Stimulated activated CD8-positive, alpha-beta memory T cell treated with anti-CD3 and anti-CD28 coated beads, Interleukin-4, amount 100 ng/mL, for 4 hours (primary cell): ENCODE results near the gene KRT34.
"Not testable (repeated sequence)": the region's sequence is repeated elsewhere in the genome, so short reads cannot be mapped to it uniquely, and the experiment has no call there.

ENCODE experiments used
- DNase-seq, 2 donors: peaks; one replicate each; pipeline ENCODE4 v3.0.0-alpha.2; 2020; ENCODE audit warnings: low read depth in 2 of 2, low spot score in 1 of 2

The KRT34 gene

GRCh38 chr17:41367426-41368075 is 14.6 kb downstream of the KRT34 start:
- no peak for DNase-seq

DNA sequence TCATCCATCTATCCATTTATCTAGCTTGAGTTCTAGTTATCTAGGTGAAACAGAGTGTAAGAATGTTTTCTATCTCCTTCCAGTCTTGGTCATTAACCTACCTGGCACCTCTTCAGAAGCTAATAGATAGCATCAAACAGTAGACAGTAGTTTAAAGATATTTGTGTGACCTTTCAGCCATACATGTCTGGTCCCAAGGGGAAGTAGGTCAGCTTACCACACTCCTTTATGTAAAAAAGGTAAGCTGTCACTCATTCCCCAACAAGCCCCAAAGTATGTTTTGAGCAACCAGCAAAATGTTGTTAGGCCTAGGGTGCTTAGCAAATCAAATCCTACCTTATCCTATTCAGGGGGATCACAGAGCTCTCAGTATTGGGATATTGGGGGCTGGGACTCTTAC is 16.0 kb downstream of the KRT34 start:
- no peak for DNase-seq

- no peak for DNase-seq
Observed at GRCh38 chr17:41363881-41364280, 18.2 kb downstream of the KRT34 start.

- no peak for DNase-seq
Observed at GRCh38 chr17:41360296-41360995, 21.7 kb downstream of the KRT34 start.

DNA sequence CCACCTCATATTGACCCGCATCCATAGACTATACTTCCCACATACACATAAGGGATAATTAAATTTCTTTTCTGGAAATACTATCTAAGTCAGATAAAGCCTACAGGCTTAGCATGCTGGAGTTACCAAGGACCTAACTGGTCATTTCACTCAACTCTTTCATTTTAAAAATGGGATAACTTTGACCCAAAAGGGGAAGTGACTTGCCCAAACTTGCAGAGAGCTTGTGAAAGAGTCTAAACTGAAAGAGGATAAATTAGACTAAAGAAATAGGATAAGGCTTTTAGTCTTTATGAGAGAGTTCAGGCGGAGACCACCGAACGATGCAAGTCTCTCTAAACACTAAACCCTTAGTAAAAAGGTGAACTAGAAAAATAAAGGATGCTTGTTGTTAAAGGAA is 27.6 kb downstream of the KRT34 start:
- no peak for DNase-seq

- DNase-seq = no peak
Observed at GRCh38 chr17:41352597-41353366, 29.3 kb downstream of the KRT34 start.

DNA sequence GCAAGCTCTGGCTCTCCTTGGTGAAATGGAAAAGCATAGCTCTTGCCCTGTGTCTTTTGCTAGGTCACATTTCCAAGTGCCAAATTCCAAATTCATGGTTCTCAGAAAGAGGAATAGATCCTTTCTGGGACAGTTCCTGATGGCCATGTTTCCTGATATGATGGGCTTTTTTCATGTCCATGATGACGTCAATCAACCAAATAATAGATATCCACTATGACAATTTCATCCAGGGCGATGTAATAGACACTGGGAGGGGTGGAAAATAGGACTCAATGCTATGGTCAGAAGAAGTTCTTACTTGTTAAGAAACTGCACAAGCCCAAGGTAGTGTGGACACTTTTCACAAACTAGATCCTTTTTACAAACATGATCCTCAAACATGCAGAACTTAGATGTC is 30.9 kb downstream of the KRT34 start:
- no peak for DNase-seq

- not testable (repeated sequence) for DNase-seq
Observed at GRCh38 chr17:41350381-41350878, 31.7 kb downstream of the KRT34 start, which contains the start of gene KRT33A. TSS of gene KRT33A (minus strand) at chr17:41350828. CDS start at chr17:41350767, 61 bp downstream.

GRCh38 chr17:41347869-41348760 is 34.0 kb downstream of the KRT34 start:
- DNase-seq = no peak

DNA sequence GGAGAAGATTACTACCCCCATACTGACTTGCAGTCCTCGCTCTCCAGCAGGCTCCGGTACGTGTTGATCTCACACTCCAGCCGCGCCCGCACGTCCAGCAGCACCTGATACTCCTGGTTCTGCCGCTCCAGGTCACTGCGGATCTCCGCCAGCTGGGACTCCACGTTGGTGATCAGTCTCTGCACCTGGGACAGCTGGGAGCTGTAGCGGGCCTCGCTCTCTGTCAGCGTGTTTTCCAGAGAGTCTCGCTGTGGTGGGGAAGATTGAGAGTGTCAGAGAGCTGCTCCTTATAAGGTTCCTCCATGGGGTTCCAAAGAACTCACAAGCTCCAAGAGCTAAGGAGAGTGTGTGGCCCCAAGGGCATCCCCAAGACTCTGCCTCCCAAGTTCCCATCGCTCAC is 35.7 kb downstream of the KRT34 start:
- not testable (repeated sequence) for DNase-seq

- no peak for DNase-seq
Observed at GRCh38 chr17:41345992-41346391, 36.1 kb downstream of the KRT34 start.

GRCh38 chr17:41343029-41343428 is 39.1 kb downstream of the KRT34 start:
- DNase-seq = no peak

- no peak for DNase-seq
Observed at GRCh38 chr17:41340934-41341861, 40.9 kb downstream of the KRT34 start.

GRCh38 chr17:41340494-41340893 is 41.6 kb downstream of the KRT34 start:
- DNase-seq = no peak

DNA sequence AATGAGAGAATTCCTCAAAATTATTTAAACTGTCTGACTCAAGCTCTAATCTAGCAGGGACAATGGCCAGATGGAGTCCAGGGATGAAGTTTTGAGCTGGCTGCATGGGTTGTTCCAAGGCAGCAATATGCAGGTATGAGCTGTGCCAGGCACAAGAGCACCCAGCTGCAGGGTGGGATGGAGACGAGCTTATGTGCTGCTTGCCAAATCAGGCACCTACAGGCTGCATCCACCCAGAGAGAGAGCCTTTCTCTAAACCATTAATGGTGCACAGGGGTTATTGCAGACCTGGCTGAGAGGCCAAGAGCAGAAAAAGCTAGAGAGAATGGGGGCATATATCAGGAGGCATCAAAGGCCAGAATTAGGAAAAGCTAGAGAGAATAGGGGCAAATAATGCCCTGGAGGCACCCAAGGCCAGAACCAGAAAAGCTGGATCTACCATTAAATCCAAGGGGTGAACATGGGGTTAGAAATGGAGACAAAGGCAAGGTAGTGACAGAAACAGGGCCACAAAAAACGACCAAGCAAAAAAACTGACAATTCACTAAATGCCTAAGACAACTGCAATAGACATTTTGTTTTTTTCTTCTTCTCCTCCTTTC is 42.4 kb downstream of the KRT34 start:
- DNase-seq = no peak

- DNase-seq = peak in 1 of 2 donors; percentile 19
Observed at GRCh38 chr17:41338961-41339485, 43.1 kb downstream of the KRT34 start.

DNA sequence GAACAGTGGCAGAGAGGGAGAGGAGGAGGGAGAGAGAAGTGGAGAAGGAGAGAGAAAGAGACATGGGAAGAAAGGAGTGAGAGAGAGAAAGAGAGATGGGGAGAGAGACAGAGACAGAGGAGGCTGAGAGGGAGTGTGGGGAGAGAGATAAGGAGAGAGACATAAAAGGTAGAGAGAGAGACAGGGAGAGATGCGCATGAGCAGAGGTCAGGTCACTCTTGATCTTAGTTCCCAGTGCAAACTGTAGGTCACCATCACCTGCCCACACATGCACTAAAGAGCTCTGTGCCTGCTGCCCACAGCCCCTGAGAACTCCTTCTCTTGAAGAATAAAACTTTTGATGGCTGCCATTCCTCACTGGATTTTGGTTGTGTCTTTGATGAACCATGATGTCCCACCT is 46.4 kb downstream of the KRT34 start:
- no peak for DNase-seq

- DNase-seq = no peak
Observed at GRCh38 chr17:41334385-41335305, 47.5 kb downstream of the KRT34 start.
